Measurements from ENCODE around the gene IGSF9B.

DNA sequence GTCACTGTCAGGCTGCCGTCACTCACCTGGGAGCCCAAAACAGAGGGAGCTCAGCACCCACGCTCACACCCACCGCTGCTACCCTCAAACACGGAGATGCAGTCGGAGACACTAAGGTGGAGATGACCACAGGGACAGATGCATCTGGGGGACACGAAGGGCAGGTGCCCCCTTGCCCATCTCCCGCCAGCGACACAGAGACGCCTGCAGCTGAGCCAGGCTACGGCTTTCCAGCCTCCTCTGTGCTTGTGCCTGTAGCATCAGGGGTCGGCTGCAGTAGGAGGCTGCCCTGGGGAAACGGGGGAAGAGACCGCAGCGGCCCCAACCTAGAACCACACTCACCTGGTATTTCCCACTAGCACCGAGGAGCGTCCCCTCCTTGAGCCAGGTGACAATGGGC, 19.3 kb downstream of the IGSF9B start:
- TF ChIP-seq, protein P1, sequence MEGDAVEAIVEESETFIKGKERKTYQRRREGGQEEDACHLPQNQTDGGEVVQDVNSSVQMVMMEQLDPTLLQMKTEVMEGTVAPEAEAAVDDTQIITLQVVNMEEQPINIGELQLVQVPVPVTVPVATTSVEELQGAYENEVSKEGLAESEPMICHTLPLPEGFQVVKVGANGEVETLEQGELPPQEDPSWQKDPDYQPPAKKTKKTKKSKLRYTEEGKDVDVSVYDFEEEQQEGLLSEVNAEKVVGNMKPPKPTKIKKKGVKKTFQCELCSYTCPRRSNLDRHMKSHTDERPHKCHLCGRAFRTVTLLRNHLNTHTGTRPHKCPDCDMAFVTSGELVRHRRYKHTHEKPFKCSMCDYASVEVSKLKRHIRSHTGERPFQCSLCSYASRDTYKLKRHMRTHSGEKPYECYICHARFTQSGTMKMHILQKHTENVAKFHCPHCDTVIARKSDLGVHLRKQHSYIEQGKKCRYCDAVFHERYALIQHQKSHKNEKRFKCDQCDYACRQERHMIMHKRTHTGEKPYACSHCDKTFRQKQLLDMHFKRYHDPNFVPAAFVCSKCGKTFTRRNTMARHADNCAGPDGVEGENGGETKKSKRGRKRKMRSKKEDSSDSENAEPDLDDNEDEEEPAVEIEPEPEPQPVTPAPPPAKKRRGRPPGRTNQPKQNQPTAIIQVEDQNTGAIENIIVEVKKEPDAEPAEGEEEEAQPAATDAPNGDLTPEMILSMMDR (conservative IDR thresholded peaks at IDR 0.05; ENCODE audit: low read length): no peak
- TF ChIP-seq EZH2phosphoT487 (IDR thresholded peaks at IDR 0.05; ENCODE audit: borderline replicate concordance, low read depth, low read length): no peak
